Left lung (tissue), 10 donors: ENCODE measurements around the gene TAT. TPM values are rescaled to one million over a fixed set of nuclear protein-coding genes. Genes with fewer than 3 reads are reported as not detected.

Source experiments
- ATAC-seq: fragments of 200-7000 bp; cut with Tn5 transposase; one replicate; pipeline ENCODE4 v1.9.1; 2020; ENCODE audit warnings: moderate library complexity
- DNase-seq, 4 donors: peaks; one replicate each; pipeline ENCODE4 v3.0.0-alpha.2; 2013 to 2020
- H3K27ac ChIP-seq, 2 donors: fragments of 200-600 bp; sonication (generic) in 1 of 2; one replicate each; pipeline versions ENCODE4 v1.5.0 to v1.8.0; 2020 to 2021
- H3K27me3 ChIP-seq, 2 donors: fragments of 200-600 bp; sonication (generic) in 1 of 2; one replicate each; pipeline versions ENCODE4 v1.5.0 to v1.8.0; 2020 to 2021
- H3K36me3 ChIP-seq, 2 donors: fragments of 200-600 bp; sonication (generic) in 1 of 2; one replicate each; pipeline versions ENCODE4 v1.5.0 to v1.8.0; 2020 to 2021
- H3K4me1 ChIP-seq, 2 donors: fragments of 200-600 bp; one replicate each; pipeline ENCODE4 v1.8.0; 2021
- H3K4me3 ChIP-seq, 2 donors: fragments of 200-600 bp; sonication (generic) in 1 of 2; one replicate each; pipeline versions ENCODE4 v1.5.0 to v1.8.0; 2020 to 2021; ENCODE audit warnings: mild to moderate bottlenecking in 1 of 2
- H3K9me3 ChIP-seq, 2 donors: fragments of 200-600 bp; sonication (generic) in 1 of 2; one replicate each; pipeline versions ENCODE4 v1.5.0 to v1.8.0; 2020 to 2021
- intact Hi-C, 2 donors: fragments of 100-400 bp; cut with DNase I; formaldehyde crosslinking; loops; one replicate each; pipeline versions ENCODE4 v1.11.2 to v1.14.2; 2022
- polyA plus RNA-seq, 6 donors: library from polyadenylated mRNA; unstranded; fragments of 120-200 nt; gene quantifications; one replicate each; pipeline ENCODE4 v1.2.1, GENCODE V29; 2013; ENCODE audit not compliant: insufficient read length in 6 of 6
- total RNA-seq, 2 donors: library from RNA; stranded (reverse); fragmentation: NEBNext Ultra II Directional; extraction: Animal tissue kit (Norgen Biotek cat#: 25700); gene quantifications; one replicate each; pipeline ENCODE4 v1.2.1, GENCODE V29; 2021
- TF ChIP-seq, protein P1 (sequence below), 2 donors: fragments of 200-600 bp; sonication (generic) in 1 of 2; IDR thresholded peaks; one replicate each; pipeline versions ENCODE4 v1.5.0 to v1.8.0; 2021; ENCODE audit warnings: antibody characterized with exemption in 2 of 2
- donor health status: DM: no; HTN: yes; CAD: no.
- donor health status: DM: no; HTN: no; CAD: no.

The TAT gene
- total and polyA plus RNA-seq, 8 donors = 0.14 to 0.21 (median 0.16) TPM; not detected in 2

DNA sequence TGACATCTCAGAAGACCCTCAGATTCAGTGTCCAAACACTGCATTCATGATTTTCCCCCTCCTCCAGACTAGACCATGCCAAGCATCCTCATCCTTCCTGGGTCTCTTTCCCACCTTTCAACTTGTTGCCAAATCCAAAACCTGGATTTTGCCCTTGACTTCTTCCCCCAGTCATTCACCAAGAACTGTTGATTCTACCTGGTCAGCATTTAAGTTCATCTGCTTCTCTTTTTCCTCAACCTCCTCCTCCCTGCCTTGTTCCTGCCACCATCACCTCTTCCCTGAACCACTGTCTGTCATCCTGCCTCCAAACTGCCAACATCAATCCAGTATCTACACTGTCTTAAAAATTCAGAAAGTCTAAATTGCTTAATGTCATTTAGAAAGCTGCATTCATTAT lies 29.7 kb downstream of the TAT start:
- no peaks in the 10 kb centered on the region for H3K27me3 ChIP-seq
- H3K4me1 ChIP-seq = no peaks in the 10 kb centered on the region
- H3K9me3 ChIP-seq = no peaks in the 10 kb centered on the region
- TF ChIP-seq, protein P1, sequence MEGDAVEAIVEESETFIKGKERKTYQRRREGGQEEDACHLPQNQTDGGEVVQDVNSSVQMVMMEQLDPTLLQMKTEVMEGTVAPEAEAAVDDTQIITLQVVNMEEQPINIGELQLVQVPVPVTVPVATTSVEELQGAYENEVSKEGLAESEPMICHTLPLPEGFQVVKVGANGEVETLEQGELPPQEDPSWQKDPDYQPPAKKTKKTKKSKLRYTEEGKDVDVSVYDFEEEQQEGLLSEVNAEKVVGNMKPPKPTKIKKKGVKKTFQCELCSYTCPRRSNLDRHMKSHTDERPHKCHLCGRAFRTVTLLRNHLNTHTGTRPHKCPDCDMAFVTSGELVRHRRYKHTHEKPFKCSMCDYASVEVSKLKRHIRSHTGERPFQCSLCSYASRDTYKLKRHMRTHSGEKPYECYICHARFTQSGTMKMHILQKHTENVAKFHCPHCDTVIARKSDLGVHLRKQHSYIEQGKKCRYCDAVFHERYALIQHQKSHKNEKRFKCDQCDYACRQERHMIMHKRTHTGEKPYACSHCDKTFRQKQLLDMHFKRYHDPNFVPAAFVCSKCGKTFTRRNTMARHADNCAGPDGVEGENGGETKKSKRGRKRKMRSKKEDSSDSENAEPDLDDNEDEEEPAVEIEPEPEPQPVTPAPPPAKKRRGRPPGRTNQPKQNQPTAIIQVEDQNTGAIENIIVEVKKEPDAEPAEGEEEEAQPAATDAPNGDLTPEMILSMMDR (IDR thresholded peaks at IDR 0.05) = no peak
- H3K36me3 ChIP-seq = no peaks in the 10 kb centered on the region
- ATAC-seq (no peak), DNase-seq (no peak)
- no peak overlapping the region for H3K27ac ChIP-seq
- intact Hi-C loops = no loop called here
- no peak overlapping the region for H3K4me3 ChIP-seq

DNA sequence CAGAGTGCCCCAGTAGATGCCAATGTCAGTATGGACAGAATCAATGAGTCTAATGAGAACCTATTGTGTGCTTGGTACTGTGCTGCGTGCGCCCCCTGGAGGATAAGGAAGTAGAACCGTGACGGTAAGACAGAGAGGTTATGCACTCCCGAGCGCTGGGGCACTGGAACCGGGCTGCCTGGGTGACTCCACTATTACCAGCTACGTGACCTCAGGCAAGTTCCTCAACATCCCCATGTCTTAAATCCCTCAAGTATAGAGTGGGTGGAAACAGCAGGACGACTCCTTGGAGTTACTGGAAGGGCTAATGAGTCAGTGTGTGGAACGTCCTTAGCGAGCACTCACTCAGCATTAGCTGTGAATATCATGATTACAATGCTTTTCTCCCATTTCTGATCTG lies 34.5 kb downstream of the TAT start:
- Histone ChIP-seq H3K4me1 (no peaks in the 10 kb centered on the region), H3K27me3 (no peaks in the 10 kb centered on the region), H3K27ac (no peak overlapping the region), H3K36me3 (no peaks in the 10 kb centered on the region), H3K9me3 (no peaks in the 10 kb centered on the region), H3K4me3 (no peak overlapping the region)
- intact Hi-C loops = no loop called here
- peak in 1 of 4 donors; percentile 38 for DNase-seq
- ATAC-seq = peak; percentile 70
- TF ChIP-seq, protein P1 (IDR thresholded peaks at IDR 0.05) = peak; percentile 27 to 49

DNA sequence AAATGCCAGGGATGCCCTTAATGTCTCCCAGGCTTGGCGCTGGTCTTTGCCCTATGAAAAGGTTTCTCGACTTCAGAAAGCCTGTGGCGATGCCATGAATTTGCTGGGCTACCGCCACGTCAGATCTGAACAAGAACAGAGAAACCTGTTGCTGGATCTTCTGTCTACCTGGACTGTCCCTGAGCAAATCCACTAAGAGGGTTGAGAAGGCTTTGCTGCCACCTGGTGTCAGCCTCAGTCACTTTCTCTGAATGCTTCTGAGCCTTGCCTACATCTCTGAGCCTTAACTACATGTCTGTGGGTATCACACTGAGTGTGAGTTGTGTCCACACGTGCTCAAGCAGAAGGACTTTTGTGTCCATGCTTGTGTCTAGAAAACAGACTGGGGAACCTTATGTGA lies 39.2 kb downstream of the TAT start:
- ATAC-seq (peak; percentile 83), DNase-seq (peak in 1 of 4 donors; percentile 8)
- intact Hi-C loops = no loop called here
- TF ChIP-seq, protein P1 (IDR thresholded peaks at IDR 0.05) = peak; percentile 33 to 48
- H3K9me3 ChIP-seq = no peaks in the 10 kb centered on the region
- no peaks in the 10 kb centered on the region for H3K27me3 ChIP-seq
- H3K36me3 ChIP-seq = no peaks in the 10 kb centered on the region
- no peak overlapping the region for H3K4me3 ChIP-seq
- no peak overlapping the region for H3K27ac ChIP-seq
- H3K4me1 ChIP-seq = no peaks in the 10 kb centered on the region

DNA sequence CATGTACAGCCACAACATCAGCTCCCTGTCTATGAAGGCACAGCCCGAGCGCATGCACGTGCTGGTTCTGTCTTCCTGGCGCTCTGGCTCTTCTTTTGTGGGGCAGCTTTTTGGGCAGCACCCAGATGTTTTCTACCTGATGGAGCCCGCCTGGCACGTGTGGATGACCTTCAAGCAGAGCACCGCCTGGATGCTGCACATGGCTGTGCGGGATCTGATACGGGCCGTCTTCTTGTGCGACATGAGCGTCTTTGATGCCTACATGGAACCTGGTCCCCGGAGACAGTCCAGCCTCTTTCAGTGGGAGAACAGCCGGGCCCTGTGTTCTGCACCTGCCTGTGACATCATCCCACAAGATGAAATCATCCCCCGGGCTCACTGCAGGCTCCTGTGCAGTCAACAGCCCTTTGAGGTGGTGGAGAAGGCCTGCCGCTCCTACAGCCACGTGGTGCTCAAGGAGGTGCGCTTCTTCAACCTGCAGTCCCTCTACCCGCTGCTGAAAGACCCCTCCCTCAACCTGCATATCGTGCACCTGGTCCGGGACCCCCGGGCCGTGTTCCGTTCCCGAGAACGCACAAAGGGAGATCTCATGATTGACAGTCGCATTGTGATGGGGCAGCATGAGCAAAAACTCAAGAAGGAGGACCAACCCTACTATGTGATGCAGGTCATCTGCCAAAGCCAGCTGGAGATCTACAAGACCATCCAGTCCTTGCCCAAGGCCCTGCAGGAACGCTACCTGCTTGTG lies 40.0 kb downstream of the TAT start:
- Histone ChIP-seq H3K4me3 (no peak overlapping the region), H3K27ac (no peak overlapping the region), H3K27me3 (no peaks in the 10 kb centered on the region), H3K9me3 (no peaks in the 10 kb centered on the region), H3K36me3 (no peaks in the 10 kb centered on the region), H3K4me1 (no peaks in the 10 kb centered on the region)
- TF ChIP-seq, protein P1 (IDR thresholded peaks at IDR 0.05) = no peak
- ATAC-seq = no peak
- intact Hi-C loops = no loop called here
- DNase-seq = no peak

DNA sequence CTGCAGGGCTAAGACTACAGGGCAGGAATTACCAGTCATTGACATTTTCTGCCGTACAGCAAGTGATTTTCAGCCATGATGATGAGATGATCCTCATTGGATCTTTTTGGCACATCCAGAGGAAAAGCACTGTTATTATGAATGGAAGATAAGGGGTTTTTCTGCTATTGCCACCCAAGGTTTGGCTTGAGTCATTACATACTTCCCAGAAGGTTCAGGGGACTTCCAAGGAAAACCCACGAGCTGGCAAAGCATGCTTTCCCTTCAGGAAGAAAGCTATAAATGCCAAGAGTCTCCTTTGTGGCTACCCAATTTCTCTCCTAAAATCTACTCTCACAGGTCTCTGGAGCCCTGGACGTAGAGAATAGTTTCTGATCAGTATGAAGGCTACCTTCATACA lies 44.5 kb downstream of the TAT start:
- H3K9me3 ChIP-seq = no peaks in the 10 kb centered on the region
- H3K27ac ChIP-seq = no peak overlapping the region
- no peaks in the 10 kb centered on the region for H3K4me1 ChIP-seq
- TF ChIP-seq, protein P1 (IDR thresholded peaks at IDR 0.05) = no peak
- H3K36me3 ChIP-seq = no peaks in the 10 kb centered on the region
- intact Hi-C loops = no loop called here
- DNase-seq (no peak), ATAC-seq (no peak)
- no peaks in the 10 kb centered on the region for H3K27me3 ChIP-seq
- H3K4me3 ChIP-seq = no peak overlapping the region
